ENCODE measurements around the gene AURKA.
"Not testable (repeated sequence)": the region's sequence is repeated elsewhere in the genome, so short reads cannot be mapped to it uniquely, and the experiment has no call there.

The AURKA gene

DNA sequence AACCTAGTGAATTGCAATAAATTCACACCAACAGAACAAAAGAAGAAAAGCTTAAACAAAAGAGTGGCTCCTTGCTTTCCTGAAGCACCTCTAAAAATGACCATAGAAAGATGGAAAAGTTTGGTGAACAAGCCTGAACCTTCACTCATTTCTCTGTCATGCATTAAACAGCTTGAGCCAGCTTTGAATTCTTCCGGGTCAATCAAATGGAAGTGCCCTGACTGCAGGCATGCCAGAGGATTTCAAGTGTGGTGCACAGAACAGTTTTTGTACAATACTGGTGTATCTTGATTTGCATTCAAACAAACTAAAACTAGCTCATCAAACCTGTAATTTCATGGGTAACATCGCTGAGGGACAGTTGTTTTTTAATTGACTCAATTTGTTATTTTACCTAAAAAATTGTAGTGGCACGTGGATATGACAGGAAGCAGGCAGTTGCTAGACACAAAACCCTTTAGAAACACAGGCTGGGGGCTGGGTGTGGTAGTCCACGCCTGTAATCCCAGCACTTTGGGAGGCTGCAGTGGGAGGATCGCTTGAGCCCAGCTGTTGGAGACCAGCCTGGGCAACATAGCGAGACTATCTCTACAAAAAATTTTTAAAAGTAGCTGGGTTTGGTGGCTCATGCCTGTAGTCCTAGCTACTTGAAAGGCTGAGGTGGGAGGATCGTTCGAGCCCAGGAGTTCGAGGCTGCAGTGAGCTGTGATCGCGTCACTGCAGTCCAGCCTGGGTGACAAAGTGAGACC lies 29.1 kb upstream of the AURKA start:
- DNase-seq: no peak

DNA sequence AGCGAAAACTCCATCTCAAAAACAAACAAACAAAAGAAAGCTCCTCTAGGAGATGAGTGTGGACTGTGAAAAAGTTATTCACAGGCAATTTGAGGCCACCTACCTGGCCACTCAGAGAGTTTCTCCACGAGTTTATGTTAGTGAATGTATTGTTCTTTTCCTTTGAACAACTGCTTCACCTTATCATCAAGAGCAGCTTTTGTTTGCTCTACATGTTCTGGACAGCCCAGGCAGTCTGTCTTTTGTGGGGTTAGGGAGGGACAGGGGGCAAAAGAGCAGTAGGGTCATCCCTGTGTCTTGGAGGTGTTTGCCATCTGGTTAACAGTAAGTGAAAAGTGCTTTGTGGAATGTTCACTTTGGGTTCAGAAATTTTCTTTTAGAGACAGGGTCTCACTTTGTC lies 28.0 kb upstream of the AURKA start:
- no peak for DNase-seq

DNA sequence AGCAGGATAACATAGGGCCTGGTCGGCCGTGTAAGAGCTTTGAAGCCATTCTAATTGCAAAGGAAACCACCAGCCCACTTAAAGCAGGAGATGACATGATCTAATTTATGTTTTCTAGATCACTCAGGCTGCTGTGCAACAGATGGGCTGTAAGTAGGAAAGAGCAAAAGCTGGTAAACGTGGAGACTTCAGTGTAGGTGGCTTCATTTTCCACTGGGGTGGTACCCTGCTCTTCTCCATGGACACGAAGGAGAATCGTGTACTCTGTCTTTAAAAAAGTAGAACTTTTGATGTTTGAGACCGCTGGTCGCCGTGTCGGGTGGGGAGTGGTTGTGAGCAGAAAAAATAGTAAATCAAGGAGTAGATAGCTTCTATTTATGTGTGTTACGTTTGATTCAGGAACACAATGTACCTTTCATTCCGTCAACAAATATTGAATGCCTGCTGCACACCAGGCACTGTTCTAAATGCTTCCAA lies 26.4 kb upstream of the AURKA start:
- no peak for DNase-seq

DNA sequence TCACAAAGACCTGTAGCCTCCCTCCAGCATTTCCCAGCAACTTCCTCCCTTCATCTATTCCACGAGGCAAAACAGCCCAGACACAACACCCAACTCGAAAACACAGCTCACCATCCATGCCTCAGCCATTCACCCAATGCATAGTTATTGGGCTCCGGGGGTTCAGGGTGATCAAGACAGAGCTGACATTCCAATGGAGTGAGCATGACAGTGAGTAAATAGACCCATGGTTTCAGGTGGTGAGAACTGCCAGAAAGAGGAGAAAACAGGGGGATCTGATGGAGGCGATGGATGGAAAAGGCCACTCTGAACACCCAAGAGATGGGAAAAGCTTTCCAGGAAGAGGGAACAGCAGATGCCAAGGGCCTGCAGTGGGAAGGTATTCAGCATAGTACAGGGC lies 25.9 kb upstream of the AURKA start:
- no peak for DNase-seq

DNA sequence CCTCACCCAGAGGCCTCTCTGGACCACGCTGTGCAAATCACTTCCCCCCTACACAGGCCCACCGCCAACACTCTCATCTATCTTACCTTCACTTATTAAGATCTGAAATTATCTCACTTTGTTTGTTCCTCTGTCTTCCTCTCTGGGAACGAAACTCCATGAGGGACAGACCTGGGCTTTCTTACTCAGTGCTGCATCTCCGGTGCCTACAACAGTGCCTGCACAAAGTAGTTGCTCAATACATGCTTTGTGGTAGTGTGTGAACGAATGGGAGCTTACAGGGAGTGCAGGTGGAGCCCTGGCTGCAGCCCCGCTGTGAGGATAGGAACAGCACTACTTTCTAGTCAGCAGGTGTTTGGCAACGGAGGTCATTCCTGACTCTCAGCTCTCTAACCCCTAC lies 25.4 kb upstream of the AURKA start:
- no peak for DNase-seq

DNA sequence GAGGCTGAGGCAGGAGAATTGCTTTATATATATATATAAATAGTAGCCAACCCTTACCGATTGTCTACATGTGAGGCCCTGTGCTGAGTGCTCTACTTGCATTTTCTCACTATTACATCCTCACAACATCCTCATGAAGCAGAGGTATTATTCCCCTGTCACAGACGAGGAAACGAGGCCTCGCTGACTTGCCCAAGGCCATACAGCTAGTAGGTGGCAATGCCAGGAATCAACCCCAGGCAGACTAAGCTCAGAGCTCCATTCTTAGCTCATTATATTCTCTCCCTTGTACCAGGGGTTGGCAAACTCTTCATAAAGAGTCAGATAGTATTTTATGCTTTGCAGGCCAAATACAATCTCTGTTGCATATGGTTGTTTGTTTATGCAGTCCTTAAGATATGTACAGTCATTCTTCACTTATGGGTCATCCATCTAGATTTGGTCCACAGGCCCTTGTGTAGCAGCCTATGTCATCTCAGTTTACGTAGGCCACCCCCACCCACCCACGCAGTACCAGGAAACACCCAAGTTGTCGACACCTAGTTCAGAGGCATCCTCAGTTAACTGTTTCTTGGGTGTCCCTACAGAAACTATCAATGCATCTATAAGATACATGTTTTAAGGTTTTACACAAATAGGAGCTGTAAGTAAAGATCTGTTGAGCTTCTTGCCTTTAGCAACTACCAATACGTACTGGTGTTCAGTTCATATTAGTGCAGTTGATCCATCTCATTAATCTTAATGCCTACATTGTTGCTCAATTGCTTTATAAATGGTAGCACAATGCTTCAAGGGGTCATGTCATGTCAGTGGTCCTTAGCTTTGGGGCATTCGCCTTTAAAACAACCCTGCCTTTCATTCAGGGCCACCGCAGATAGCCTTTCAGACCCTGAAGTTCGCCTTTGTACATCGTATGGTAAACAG lies 23.1 kb upstream of the AURKA start:
- DNase-seq: peak; percentile 61

DNA sequence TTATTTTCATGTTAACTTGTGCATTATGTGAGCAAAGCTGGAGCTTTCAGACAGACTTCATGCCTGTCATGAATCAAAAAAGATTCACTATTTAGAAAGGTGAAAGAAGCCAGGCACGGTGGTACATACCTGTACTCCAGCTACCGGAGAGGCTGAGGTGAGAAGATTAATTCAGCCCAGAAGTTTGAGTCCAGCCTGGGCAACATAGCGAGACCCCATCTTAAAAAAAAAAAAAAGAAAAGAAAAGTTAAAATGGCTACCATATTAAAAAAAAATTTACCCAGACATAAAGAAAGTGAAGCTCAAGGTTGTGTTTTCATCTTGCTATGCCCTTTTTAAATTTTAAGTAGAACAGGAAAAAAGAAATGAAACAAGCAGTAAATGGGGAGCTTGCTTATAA lies 20.9 kb upstream of the AURKA start:
- no peak for DNase-seq

DNA sequence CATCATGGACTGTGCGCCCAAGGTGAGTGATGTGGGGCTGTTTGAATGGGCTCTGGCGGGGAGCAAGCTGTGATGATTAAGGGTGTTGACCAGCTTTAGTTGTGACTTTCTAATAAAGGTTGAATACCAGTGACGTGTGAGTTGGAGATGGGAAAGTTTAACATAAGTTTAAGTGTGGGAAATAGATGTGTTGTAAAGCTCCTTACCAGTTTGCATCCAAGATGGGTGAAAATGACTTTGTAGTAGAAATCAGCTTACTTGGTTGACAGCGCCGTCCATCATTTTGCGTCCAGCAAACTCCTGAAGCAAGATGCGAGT lies 20.4 kb upstream of the AURKA start:
- no peak for DNase-seq

DNA sequence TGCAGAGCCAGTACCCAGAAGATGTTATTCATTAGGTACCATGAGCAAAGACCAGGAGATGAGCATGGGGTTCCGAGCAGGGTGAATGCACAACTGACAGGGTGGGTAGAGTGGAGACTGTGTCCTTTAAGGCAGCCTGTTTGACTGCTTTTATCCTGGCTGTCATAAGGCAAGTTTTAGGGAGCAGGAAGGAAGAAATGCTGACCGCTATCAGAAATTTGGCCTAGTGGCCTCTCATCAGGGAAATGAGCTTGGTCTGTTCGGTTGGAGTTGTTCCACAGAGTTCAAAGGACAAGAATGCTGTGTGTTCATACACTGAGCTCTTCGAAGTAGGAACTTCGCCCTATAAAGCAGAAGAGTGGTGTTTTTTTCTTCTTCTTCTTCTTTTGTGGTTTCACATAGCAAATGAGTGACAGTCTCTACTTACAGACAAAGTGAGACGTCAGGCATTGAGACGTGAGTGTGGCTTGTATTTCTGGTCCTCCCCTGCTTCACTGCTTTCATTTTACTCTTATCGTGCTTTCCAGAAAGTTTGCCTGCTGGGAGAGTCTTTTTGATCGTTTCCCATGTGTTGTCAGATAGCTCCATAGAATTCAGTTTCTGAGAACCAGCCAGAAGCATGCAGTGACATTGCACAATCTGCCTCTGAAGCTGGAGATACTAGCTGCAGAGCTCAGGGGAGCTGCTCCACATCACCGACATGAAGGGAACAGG lies 19.9 kb upstream of the AURKA start, which contains the start of gene CASS4:
TSS of gene CASS4 (plus strand) at position 502 of the 714 bp plus-strand sequence. CDS start at position 701, 199 bp downstream.
- DNase-seq: no peak

DNA sequence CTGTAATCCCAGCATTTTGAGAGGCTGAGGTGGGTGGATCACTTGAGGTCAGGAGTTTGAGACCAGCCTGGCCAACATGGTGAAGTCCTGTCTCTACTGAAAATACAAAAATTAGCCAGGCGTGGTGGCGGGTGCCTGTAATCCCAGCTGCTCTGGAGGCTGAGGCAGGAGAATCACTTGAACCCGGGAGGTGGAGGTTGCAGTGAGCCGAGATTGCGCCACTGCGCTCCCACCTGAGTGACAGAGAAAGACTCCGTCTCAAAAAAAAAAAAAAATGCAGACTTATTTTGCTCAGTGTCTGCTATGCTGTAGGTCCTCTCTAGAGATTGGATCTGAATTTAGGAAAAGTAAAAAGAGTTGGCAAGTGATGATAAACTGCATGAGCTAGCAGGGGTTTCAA lies 19.3 kb upstream of the AURKA start:
- not testable (repeated sequence) for DNase-seq

DNA sequence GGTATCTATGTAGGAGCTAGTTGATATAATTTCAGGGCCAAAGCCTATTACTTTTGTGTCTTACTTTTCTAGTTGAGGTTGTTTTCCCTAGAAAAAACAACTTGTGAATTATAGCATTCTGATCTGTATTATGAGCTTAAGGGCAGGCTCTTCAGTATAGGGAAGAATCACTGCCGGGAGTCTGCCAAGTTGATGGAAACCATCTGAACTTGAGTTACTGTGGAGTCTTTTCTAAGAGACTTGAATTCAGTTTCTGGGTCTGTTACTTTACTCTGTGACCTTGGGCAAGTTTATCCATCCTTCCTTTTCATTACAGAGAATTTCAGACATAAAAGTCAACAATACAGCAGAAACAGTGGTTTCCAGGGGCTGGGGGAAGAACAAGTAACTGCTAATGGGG lies 17.9 kb upstream of the AURKA start:
- no peak for DNase-seq

DNA sequence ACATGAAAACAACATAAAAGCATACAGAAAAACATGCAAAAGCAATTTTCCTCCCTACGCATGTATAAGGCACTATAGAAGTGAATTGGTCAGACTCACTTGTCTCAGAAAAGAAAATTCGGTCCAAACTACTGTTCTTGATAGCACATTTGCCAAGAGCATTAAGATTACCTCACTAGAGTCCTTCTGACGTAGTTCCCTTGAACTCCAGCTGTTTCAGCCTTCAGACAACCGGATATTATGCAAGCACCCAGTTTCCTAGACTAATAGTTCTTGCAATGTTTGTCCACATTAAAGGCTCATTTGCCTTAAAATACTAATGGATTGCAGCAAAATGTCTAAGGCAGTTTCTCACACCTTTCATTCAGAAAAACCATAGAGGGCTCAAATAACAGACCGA lies 17.5 kb upstream of the AURKA start:
- DNase-seq: no peak

DNA sequence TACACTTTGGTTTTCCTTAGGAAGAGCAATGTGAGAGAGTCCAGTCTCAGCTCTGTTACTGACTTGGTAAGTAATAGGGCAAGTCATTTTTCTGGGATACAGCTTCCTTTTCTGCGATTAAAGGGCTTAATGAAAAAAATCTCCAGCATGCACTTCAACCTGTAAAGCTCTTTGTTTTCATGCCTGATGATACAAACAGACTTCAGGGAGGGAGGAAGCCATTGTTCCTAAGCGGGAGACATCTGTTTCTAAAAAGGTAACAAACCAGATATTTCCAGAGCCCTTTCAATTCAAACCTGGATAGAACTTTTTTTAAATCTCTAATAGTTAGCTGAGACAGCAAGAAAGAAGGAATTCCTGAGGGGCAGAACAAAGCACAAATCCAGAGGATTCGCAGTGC lies 14.9 kb upstream of the AURKA start:
- DNase-seq: no peak

DNA sequence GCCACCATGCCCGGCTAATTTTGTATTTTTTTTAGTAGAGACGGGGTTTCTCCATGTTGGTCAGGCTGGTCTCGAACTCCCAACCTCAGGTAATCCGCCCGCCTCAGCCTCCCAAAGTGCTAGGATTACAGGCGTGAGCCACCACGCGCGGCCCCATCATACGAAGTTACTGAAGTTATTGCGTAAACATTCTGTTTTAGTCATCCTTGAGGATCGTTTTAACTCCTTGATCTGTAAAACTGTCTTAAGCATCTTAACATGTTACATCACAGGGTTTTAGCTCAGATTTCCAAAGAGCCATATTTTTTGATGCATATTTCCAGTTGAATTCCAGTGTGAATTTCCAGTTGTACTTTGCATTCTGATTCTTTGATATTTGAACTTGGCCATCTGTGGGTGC lies 13.3 kb upstream of the AURKA start:
- DNase-seq: not testable (repeated sequence)

DNA sequence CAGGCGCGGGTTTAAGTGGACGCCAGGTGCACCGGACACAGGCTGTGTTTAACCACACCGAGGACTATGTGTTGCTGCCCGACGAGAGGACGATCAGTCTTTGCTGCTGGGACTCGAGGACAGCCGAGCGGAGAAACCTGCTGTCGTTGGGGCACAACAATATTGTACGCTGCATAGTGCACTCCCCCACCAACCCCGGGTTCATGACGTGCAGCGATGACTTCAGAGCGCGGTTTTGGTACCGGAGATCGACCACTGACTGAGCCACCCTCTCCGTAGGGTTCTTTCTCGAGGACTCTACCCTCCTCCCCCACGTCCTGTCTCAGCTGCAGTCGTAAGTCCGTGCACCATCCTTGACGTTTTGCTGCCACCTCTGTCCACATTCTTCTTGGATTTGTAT lies 11.4 kb upstream of the AURKA start:
- DNase-seq: no peak

DNA sequence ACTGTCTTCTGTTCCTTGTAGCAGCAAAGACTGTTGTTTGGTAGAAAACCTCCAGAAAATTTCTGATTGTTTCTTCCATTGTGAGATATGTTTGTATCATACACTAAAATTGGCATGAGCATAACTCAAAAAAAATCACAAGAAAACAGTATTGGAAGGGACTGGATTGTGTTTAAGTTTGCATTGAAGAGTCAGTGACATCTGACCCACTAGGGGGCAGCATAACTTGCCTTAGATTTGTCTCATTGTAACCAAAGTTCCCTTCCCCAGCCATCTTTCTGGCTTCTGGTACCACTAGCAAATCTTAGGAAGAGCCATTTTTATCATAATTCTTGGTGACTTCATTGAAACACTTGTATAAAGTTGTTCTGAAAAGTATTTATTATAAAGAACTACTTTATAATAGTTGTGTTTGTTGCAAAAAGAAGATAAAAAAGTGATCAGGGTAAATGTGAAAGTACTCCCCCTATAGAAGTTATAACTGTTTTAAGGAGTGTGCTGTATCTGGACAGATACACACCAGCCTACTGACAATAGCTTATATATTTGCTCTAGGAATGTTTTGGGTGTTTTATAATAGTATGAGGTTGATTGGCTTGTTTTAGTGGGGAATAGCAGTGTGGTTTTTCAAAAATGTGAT lies 8.1 kb upstream of the AURKA start:
- DNase-seq: peak; percentile 43

DNA sequence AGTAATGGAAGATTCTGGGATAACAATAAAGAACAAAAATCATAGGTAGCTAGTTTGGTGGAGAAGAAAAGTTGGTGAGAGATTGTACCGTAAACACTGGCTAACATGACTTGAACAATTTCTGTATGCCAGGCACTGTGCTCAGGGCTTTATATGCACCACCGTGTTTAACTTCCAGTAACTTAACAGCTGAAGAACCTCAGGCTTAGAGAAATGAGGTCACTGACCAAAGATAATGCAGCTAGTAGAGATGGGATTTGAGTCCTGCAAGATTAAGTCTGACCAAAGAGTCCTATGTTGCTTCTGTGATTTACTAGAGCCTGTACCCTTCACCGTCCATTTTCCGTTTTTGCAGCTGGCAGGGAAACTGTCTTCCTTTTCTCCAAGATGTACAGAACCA lies 3.2 kb upstream of the AURKA start:
- DNase-seq: no peak

DNA sequence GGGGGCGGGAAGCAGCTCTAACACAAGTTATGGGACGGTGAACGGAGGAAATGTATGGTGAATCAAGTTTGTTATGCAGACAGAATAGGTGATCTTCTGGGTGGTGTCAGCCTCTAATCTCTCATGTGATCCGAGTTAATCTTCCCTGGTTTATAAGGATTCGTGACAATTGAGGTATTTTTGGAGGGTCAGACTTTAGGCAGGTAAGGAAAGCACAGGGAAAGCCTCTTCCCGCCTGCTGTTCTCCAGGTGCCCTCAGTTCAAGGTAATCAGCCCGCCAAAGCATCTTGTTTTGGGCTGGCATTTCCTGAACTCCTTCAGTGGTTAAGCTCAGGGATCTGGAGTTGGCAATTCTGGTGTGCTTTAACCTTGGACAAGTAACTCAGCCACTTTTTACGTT lies 1.6 kb upstream of the AURKA start:
- DNase-seq: no peak

DNA sequence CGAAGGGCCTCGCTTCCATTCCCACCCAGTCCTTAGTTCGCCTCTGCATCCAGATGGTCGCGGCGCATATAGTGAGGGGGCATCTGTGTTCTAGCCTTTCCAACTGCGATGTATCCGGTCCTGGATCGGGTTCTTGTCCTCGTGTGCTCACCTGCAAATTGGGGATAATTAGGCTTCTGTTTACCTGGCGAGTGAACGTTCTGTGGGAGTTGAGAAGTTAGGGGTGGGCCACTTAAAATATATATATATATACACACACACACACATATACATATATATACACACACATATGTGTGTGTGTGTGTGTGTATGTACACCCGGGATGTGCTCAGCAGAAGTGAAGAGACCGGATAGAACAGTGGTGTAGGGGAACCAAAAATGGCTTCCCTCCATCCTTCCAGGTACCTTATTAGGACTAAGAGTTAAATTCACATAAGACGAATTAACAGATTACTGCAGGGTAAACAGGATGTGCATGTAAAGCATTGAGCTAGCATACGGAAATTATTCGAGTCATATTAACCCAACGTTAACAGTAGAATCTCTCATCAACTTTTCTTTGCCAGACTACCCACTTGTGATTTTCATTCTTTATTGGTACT lies 967 bp upstream of the AURKA start:
- DNase-seq: no peak

DNA sequence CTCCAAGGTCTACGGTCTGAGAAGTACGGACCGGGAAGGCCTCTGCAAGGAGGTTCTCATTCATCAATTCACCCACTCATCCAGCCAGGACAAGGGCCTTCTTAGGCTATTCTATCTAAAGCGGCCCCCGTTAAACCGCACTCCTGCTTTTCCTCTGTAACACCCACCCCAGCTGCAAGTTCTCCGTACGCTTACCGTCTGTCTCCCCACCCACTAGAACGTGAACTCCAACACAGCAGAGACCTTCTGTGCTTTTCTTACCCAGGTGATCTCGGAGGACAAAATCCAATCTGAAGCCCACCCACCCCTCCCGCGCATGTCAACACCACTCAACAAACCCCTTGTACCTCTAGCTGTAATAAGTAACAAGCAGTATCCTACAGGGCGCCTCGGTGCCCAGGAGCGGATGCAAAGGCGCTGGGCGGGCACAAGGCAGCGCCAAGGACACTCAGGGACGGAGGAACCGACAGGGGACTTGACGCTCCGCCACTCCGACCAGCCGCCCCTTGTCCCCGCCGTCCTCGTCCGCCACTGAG lies 351 bp downstream of the AURKA start:
- DNase-seq: no peak

DNA sequence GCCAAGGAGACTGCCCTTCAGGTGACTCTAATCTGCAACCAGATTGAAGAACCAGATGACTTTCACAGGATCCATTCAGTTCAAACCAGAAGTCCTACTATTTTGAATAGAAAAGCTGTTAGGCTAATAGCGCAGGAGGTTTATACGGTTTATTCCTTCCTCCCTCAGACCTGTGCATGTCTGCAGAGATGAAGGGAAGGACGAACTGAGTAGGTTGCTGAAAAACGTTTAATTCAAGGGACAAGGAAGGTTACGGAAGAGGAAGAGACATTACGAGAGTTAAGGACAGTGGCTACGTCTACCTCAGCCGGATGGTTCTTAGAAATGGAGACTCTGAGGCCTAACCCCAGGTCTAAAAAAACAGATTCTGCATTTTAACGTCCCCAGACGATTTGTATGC lies 978 bp downstream of the AURKA start:
- no peak for DNase-seq

DNA sequence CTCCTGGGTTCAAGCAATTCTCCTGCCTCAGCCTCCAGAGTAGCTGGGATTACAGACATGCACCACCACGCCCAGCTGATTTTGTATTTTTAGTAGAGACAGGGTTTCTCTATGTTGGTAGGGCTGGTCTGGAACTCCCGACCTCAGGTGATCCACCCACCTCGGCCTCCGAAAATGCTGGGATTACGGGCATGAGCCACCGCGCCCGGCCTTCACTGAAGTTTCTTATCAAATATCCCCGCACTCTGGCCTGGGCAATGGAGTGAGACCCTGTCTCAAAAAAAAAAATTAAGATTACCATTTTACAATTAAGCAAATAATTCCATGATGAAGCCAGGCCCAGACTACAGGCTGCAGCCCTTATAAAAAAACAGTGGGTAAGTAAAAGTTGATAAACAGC lies 1.6 kb downstream of the AURKA start:
- DNase-seq: not testable (repeated sequence)

Measured in amniotic stem cell (primary cell).